Testis (tissue), 3 donors: ENCODE data around the gene SH3RF1. TPM values are rescaled to one million over a fixed set of nuclear protein-coding genes. Genes with fewer than 3 reads are reported as not detected.

Experiments used
- DNase-seq: peaks from one replicate; pipeline ENCODE4 v3.0.0-alpha.2; 2019
- H3K27ac ChIP-seq, 2 donors: fragments of 200-600 bp; sonication (generic); one replicate each; pipeline ENCODE4 v1.5.1; 2019
- H3K27me3 ChIP-seq: fragments of 200-600 bp; sonication (generic); one replicate; pipeline ENCODE4 v1.5.1; 2019
- H3K36me3 ChIP-seq: fragments of 200-600 bp; sonication (generic); one replicate; pipeline ENCODE4 v1.5.1; 2017; ENCODE audit warnings: low read depth; ENCODE audit errors: missing control alignments
- H3K4me1 ChIP-seq: fragments of 200-600 bp; sonication (generic); one replicate; pipeline ENCODE4 v1.5.1; 2019
- H3K4me3 ChIP-seq, 2 donors: fragments of 200-600 bp; sonication (generic); one replicate each; pipeline ENCODE4 v1.5.1; 2017 to 2019
- H3K9me3 ChIP-seq: fragments of 200-600 bp; sonication (generic); one replicate; pipeline ENCODE4 v1.5.1; 2017
- POLR2A ChIP-seq: fragments of 450-650 bp; IDR thresholded peaks from one replicate; pipeline ENCODE4 v1.6.1; 2017; ENCODE audit warnings: antibody characterized with exemption, mild to moderate bottlenecking, moderate library complexity
- WGBS, 2 donors: methylation state at CpG; one replicate each; pipeline ENCODE4 v1.1.5; 2018; 5-methylcytosine and 5-hydroxymethylcytosine counted together
- intact Hi-C: fragments of 100-400 bp; cut with DNase I; formaldehyde crosslinking; loops from one replicate; pipeline ENCODE4 v1.15.1; 2023; ENCODE audit warnings: low total_unique reads
- polyA plus RNA-seq: library from polyadenylated mRNA; stranded (reverse); fragments of 350-450 nt; fragmentation: Illumina TruSeq; extraction: RNeasy Lipid Tissue Mini Kit (QIAGEN cat#74804); gene quantifications from one replicate; pipeline ENCODE4 v1.2.3, GENCODE V29; 2014; ENCODE audit warnings: low read depth, low replicate concordance; ENCODE audit not compliant: insufficient read depth
- total RNA-seq, 2 donors: library from RNA; depleted of rRNA; stranded (reverse); fragments of >200 nt; gene quantifications; one replicate each; pipeline ENCODE4 v1.2.3, GENCODE V29; 2016
- TF ChIP-seq, protein P1 (sequence below), 3 experiments: fragments of 450-650 bp in 2 of 3; fragments of 200-600 bp in 1 of 3; sonication (generic) in 1 of 3; IDR thresholded peaks; one replicate each; pipeline ENCODE4 v1.5.1; 2016 to 2019; ENCODE audit warnings: antibody characterized with exemption in 3 of 3, mild to moderate bottlenecking in 2 of 3, moderate library complexity in 1 of 3

The SH3RF1 gene
- total and polyA plus RNA-seq, 3 donors from 2014 or later, result 15.1 to 38.9 (median 26.4) TPM

DNA sequence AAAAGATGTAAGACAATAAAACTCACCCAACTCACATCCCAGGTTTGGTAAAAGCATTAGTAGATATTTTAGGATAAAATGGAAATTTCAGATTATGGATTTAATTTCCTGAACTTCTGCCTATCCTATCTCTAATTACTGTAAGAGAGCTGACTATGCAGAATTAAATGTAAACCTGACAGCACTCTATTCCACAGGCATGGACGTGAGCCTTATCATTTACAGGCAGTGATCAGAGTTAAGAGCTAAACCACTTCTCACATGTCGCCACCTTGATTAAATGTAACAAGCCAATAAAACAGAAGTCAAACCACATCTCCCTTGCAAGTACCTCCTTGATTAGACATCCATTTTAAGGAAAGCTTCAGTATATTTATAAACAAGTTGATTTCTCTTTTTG, 163.2 kb downstream of the SH3RF1 start:
- Histone ChIP-seq H3K36me3 (no peaks in the 10 kb centered on the region), H3K27ac (no peak overlapping the region), H3K4me3 (no peak overlapping the region), H3K27me3 (no peaks in the 10 kb centered on the region), H3K9me3 (no peaks in the 10 kb centered on the region), H3K4me1 (no peaks in the 10 kb centered on the region)
- TF ChIP-seq, protein P1, sequence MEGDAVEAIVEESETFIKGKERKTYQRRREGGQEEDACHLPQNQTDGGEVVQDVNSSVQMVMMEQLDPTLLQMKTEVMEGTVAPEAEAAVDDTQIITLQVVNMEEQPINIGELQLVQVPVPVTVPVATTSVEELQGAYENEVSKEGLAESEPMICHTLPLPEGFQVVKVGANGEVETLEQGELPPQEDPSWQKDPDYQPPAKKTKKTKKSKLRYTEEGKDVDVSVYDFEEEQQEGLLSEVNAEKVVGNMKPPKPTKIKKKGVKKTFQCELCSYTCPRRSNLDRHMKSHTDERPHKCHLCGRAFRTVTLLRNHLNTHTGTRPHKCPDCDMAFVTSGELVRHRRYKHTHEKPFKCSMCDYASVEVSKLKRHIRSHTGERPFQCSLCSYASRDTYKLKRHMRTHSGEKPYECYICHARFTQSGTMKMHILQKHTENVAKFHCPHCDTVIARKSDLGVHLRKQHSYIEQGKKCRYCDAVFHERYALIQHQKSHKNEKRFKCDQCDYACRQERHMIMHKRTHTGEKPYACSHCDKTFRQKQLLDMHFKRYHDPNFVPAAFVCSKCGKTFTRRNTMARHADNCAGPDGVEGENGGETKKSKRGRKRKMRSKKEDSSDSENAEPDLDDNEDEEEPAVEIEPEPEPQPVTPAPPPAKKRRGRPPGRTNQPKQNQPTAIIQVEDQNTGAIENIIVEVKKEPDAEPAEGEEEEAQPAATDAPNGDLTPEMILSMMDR (IDR thresholded peaks at IDR 0.05), result no peak
- no peak for TF ChIP-seq POLR2A
- no peak for DNase-seq
- intact Hi-C loops, result no loop called here
- WGBS, 2 donors, result 65 to 73% methylated on average over 2 of the region's 2 CpGs

- H3K9me3 ChIP-seq, result no peaks in the 10 kb centered on the region
- no peak overlapping the region for H3K4me3 ChIP-seq
- WGBS, 2 donors, result 96 to 98% methylated on average over 16 of the region's 16 CpGs
- no peaks in the 10 kb centered on the region for H3K4me1 ChIP-seq
- TF ChIP-seq POLR2A, result no peak
- TF ChIP-seq, protein P1 (IDR thresholded peaks at IDR 0.05), result no peak
- no peak overlapping the region for H3K27ac ChIP-seq
- DNase-seq, result no peak
- H3K27me3 ChIP-seq, result no peaks in the 10 kb centered on the region
- no peaks in the 10 kb centered on the region for H3K36me3 ChIP-seq
- intact Hi-C loops, result no loop called here
Observed at GRCh38 chr4:169106696-169107229, 164.0 kb downstream of the SH3RF1 start.

DNA sequence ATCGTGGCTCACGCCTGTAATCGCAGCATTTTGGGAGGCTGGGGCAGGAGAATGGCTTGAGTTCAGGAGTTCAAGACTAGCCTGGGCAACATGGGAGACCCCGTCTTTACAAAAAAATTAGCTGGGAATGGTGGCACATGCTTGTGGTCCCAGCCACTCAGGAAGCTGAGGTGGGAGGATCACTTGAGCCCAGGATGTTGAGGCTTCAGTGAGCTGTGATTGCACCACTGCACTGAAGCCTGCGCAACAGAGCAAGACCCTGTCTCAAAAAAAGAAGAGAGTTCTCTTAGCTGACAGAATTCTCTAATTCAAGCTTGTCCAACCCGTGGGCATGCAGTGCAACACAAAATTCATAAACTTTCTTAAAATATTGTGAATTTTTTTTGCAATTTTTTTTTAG, 165.1 kb downstream of the SH3RF1 start:
- DNase-seq, result no peak
- no peaks in the 10 kb centered on the region for H3K36me3 ChIP-seq
- H3K27me3 ChIP-seq, result no peaks in the 10 kb centered on the region
- no peak overlapping the region for H3K4me3 ChIP-seq
- intact Hi-C loops, result no loop called here
- WGBS, 2 donors, result 95% methylated on average over 6 of the region's 6 CpGs
- no peak for TF ChIP-seq POLR2A
- TF ChIP-seq, protein P1 (IDR thresholded peaks at IDR 0.05), result no peak
- H3K4me1 ChIP-seq, result peaks cover 7% of the 10 kb centered on the region
- H3K9me3 ChIP-seq, result no peaks in the 10 kb centered on the region
- no peak overlapping the region for H3K27ac ChIP-seq

- TF ChIP-seq, protein P1 (IDR thresholded peaks at IDR 0.05), result no peak
- TF ChIP-seq POLR2A, result no peak
- Histone ChIP-seq H3K4me1 (peaks cover 15% of the 10 kb centered on the region), H3K4me3 (no peak overlapping the region), H3K36me3 (no peaks in the 10 kb centered on the region), H3K27ac (no peak overlapping the region), H3K27me3 (no peaks in the 10 kb centered on the region), H3K9me3 (no peaks in the 10 kb centered on the region)
- peak; percentile 31 for DNase-seq
- intact Hi-C loops, result no loop called here
- 60 to 70% methylated on average over 3 of the region's 3 CpGs for WGBS, 2 donors
Observed at GRCh38 chr4:169103966-169104412, 166.8 kb downstream of the SH3RF1 start.

DNA sequence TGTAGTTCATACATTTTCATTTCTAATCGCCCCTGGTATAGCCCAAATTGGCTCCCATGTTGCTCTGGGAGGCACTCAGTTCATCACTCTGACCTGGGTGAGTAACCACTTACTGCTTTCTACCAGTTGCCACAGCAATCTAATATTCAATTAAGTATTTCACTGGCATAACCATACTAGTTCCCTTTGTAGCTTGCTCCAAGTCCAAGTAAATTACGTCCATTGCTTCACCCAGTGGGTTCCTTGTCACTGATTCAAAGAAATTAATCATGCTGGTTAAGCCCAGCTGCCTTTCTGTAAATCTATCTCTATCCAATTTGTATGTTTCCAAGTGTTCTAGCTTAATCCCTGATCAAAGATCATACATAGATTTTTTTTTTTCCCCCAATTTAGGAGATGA, 168.7 kb downstream of the SH3RF1 start:
- Histone ChIP-seq H3K36me3 (no peaks in the 10 kb centered on the region), H3K4me1 (peaks cover 15% of the 10 kb centered on the region), H3K27ac (no peak overlapping the region), H3K4me3 (no peak overlapping the region), H3K27me3 (no peaks in the 10 kb centered on the region), H3K9me3 (no peaks in the 10 kb centered on the region)
- intact Hi-C loops, result no loop called here
- DNase-seq, result no peak
- no peak for TF ChIP-seq POLR2A
- TF ChIP-seq, protein P1 (IDR thresholded peaks at IDR 0.05), result no peak
- WGBS, 2 donors, result 66 to 88% methylated on average over 2 of the region's 2 CpGs
